Spleen (tissue), 11 donors: Measurements from ENCODE around the gene FAP. TPM values are rescaled to one million over a fixed set of nuclear protein-coding genes. Genes with fewer than 3 reads are reported as not detected.

Experiments used
- DNase-seq: peaks from one replicate; pipeline ENCODE4 v3.0.0-alpha.2; 2020
- H3K27ac ChIP-seq, 8 donors: fragments of 200-600 bp; sonication (generic) in 7 of 8; 1 replicate in 4 of 8; 2 replicates in 4 of 8; pipeline versions ENCODE4 v1.5.0 to v1.8.0; 2016 to 2021; ENCODE audit warnings: inconsistent platforms in 4 of 8, mild to moderate bottlenecking in 4 of 8, moderate library complexity in 1 of 8
- H3K27me3 ChIP-seq, 7 donors: fragments of 200-600 bp; sonication (generic) in 6 of 7; replicated peaks in 1 of 7; 1 replicate in 4 of 7; 2 replicates in 3 of 7; pipeline versions ENCODE4 v1.5.0 to v1.8.0; 2016 to 2021; ENCODE audit warnings: inconsistent platforms in 3 of 7, mild to moderate bottlenecking in 1 of 7
- H3K36me3 ChIP-seq, 6 donors: fragments of 200-600 bp; sonication (generic) in 5 of 6; 1 replicate in 4 of 6; 2 replicates in 2 of 6; pipeline versions ENCODE4 v1.5.0 to v1.8.0; 2016 to 2021; ENCODE audit warnings: inconsistent platforms in 2 of 6
- H3K4me1 ChIP-seq, 6 donors: fragments of 200-600 bp; sonication (generic) in 5 of 6; 1 replicate in 3 of 6; 2 replicates in 3 of 6; pipeline versions ENCODE4 v1.5.0 to v1.8.0; 2016 to 2021; ENCODE audit warnings: inconsistent platforms in 3 of 6
- H3K4me3 ChIP-seq, 8 donors: fragments of 200-600 bp; sonication (generic) in 7 of 8; 1 replicate in 4 of 8; 2 replicates in 4 of 8; pipeline versions ENCODE4 v1.5.0 to v1.8.0; 2016 to 2021; ENCODE audit warnings: inconsistent platforms in 4 of 8, mild to moderate bottlenecking in 4 of 8, moderate library complexity in 2 of 8
- H3K9me3 ChIP-seq, 8 donors: fragments of 200-600 bp; sonication (generic) in 7 of 8; 1 replicate in 4 of 8; 2 replicates in 4 of 8; pipeline versions ENCODE4 v1.5.0 to v1.8.0; 2016 to 2021; ENCODE audit warnings: inconsistent platforms in 4 of 8
- CTCF ChIP-seq, 11 experiments: fragments of 200-600 bp in 7 of 11; fragments of 450-650 bp in 4 of 11; sonication (generic) in 4 of 11; IDR thresholded peaks in 8 of 11; conservative IDR thresholded peaks in 3 of 11; 1 replicate in 7 of 11; 2 replicates in 4 of 11; pipeline versions ENCODE4 v1.4.0 to v1.8.0; 2016 to 2021; ENCODE audit warnings: antibody characterized with exemption in 11 of 11, inconsistent platforms in 4 of 11, mild to moderate bottlenecking in 1 of 11
- POLR2A ChIP-seq, 3 donors: fragments of 450-650 bp; IDR thresholded peaks; one replicate each; pipeline ENCODE4 v1.5.1; 2017; ENCODE audit warnings: antibody characterized with exemption in 3 of 3, mild to moderate bottlenecking in 1 of 3
- POLR2AphosphoS5 ChIP-seq, 3 donors: sonication (generic); formaldehyde crosslinking; IDR thresholded peaks; one replicate each; pipeline ENCODE4 v1.5.1; 2017; ENCODE audit warnings: antibody characterized with exemption in 3 of 3
- WGBS, 5 donors: extraction: QIAGEN DNeasy Blood & Tissue Kit in 3 of 5; methylation state at CpG; one replicate each; pipeline versions ENCODE4 v1.1.5 to v1.1.7; 2013 to 2018; 5-methylcytosine and 5-hydroxymethylcytosine counted together
- intact Hi-C: fragments of 100-400 bp; cut with DNase I; formaldehyde crosslinking; loops from one replicate; pipeline ENCODE4 v1.15.0; 2023; ENCODE audit warnings: low total_unique reads
- polyA plus RNA-seq, 3 donors: library from polyadenylated mRNA; stranded (reverse); fragments of 200-250 nt; gene quantifications; one replicate each; pipeline ENCODE4 v1.2.1, GENCODE V29; 2013
- total RNA-seq, 7 donors: library from RNA; depleted of rRNA in 3 of 7; stranded (reverse); fragments of >200 nt in 3 of 7; fragmentation: NEBNext Ultra II Directional in 4 of 7; extraction: Animal tissue kit (Norgen Biotek cat#: 25700) in 4 of 7; gene quantifications; one replicate each; pipeline versions ENCODE4 v1.1.0 to v1.2.1, GENCODE V29; 2016 to 2021
- donor health status: healthy with polysubstance abuse.
- donor health status: DM: no; HTN: no; CAD: no; lungs with moderate emphysema.
- donor health status: DM: no; HTN: no; CAD: no.
- donor health status: Bipolar disorder and iron deficiency.
- donor health status: healthy.
- donor health status: DM: no; HTN: no; CAD: no.
- donor health status: DM: yes; HTN: yes; CAD: no.

The FAP gene
- total and polyA plus RNA-seq, 10 donors: 0.82 to 11.8 (median 1.2) TPM

- H3K9me3 ChIP-seq: no peaks in the 10 kb centered on the region
- no peaks in the 10 kb centered on the region for H3K27me3 ChIP-seq
- H3K4me3 ChIP-seq: no peak overlapping the region
- no peak for DNase-seq
- no peaks in the 10 kb centered on the region for H3K4me1 ChIP-seq
- H3K36me3 ChIP-seq: no peaks in the 10 kb centered on the region
- intact Hi-C loops: no loop called here
- no peak for TF ChIP-seq CTCF (IDR thresholded peaks at IDR 0.05 in 8 of 11, conservative IDR thresholded peaks at IDR 0.05 in 3 of 11)
- TF ChIP-seq POLR2AphosphoS5 (IDR thresholded peaks at IDR 0.05): no peak
- TF ChIP-seq POLR2A (IDR thresholded peaks at IDR 0.05): no peak
- no peak overlapping the region for H3K27ac ChIP-seq
- WGBS, 5 donors: 88 to 96% (median 94%) methylated on average over 2 of the region's 2 CpGs
Observed at GRCh38 chr2:162182395-162182794, 60.9 kb downstream of the FAP start.

DNA sequence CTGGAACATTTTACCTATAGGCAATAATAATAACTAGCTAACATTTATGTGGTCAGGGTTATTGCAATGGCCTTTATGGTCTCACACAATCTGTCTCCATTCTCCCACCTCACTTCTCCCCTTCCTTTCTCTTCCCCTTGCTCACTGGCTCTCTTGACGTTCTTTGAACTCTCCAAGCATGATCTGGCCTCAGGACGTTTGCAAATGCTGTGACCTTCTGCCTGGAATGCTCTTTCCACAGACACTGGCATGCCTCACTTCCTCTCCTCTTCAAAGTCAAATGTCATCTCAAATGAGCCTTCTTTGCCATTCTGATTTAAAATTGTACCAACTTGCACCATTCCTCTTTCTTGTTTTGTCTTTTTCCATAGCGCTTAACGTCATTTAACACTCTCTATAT lies 65.9 kb downstream of the FAP start:
- no peak overlapping the region for H3K4me3 ChIP-seq
- intact Hi-C loops: no loop called here
- no peak for TF ChIP-seq POLR2AphosphoS5 (IDR thresholded peaks at IDR 0.05)
- no peak for TF ChIP-seq CTCF (IDR thresholded peaks at IDR 0.05 in 8 of 11, conservative IDR thresholded peaks at IDR 0.05 in 3 of 11)
- TF ChIP-seq POLR2A (IDR thresholded peaks at IDR 0.05): no peak
- WGBS, 5 donors: 58 to 81% (median 66%) methylated on average over 4 of the region's 4 CpGs
- no peak overlapping the region for H3K27ac ChIP-seq
- no peaks in the 10 kb centered on the region for H3K36me3 ChIP-seq
- no peaks in the 10 kb centered on the region for H3K9me3 ChIP-seq
- no peaks in the 10 kb centered on the region for H3K4me1 ChIP-seq
- DNase-seq: no peak
- peaks cover 0 to 7% (median 0%) of the 10 kb centered on the region in 7 donors for H3K27me3 ChIP-seq

GRCh38 chr2:162175714-162176113 lies 67.5 kb downstream of the FAP start:
- Histone ChIP-seq H3K27me3 (peaks cover 0 to 7% (median 0%) of the 10 kb centered on the region in 7 donors), H3K9me3 (no peaks in the 10 kb centered on the region), H3K4me1 (no peaks in the 10 kb centered on the region), H3K27ac (no peak overlapping the region), H3K4me3 (no peak overlapping the region), H3K36me3 (no peaks in the 10 kb centered on the region)
- DNase-seq: no peak
- WGBS, 5 donors: 43 to 66% (median 49%) methylated on average over 3 of the region's 3 CpGs
- TF ChIP-seq CTCF (IDR thresholded peaks at IDR 0.05 in 8 of 11, conservative IDR thresholded peaks at IDR 0.05 in 3 of 11) (no peak), POLR2AphosphoS5 (IDR thresholded peaks at IDR 0.05) (no peak), POLR2A (IDR thresholded peaks at IDR 0.05) (no peak)
- intact Hi-C loops: no loop called here

DNA sequence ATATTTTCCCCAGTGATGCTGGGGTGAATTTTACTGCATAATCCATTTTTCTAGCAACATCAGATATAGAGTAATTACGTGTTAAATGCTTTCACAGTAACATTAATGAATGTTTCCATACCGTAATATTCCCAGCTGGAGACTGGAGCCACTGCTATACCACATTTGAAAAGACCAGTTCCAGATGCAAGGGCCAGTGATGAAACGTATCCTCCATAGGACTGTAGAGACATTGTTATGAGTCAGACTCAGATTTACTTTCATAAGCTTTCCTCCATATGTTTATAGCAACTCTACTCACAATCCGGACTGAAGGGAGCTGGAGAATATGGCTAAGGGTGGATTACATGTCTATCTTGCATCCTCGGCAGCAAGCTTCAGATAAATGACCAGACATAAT lies 68.5 kb downstream of the FAP start:
- Histone ChIP-seq H3K4me1 (no peaks in the 10 kb centered on the region), H3K4me3 (no peak overlapping the region), H3K9me3 (no peaks in the 10 kb centered on the region), H3K36me3 (no peaks in the 10 kb centered on the region), H3K27ac (no peak overlapping the region), H3K27me3 (peaks cover 0 to 7% (median 0%) of the 10 kb centered on the region in 7 donors)
- TF ChIP-seq CTCF (IDR thresholded peaks at IDR 0.05 in 8 of 11, conservative IDR thresholded peaks at IDR 0.05 in 3 of 11) (no peak), POLR2A (IDR thresholded peaks at IDR 0.05) (no peak), POLR2AphosphoS5 (IDR thresholded peaks at IDR 0.05) (no peak)
- 83 to 95% (median 84%) methylated on average over 5 of the region's 5 CpGs for WGBS, 5 donors
- intact Hi-C loops: no loop called here
- no peak for DNase-seq
